H9 (cell line): Measurements from ENCODE around the gene PRTG. TPM values are rescaled to one million over a fixed set of nuclear protein-coding genes. Genes with fewer than 3 reads are reported as not detected.
A peak's percentile ranks its signal among the peaks of the same experiment; 100 is the strongest.

Experiments used
- DNase-seq: peaks from one replicate; pipeline ENCODE4 v3.0.0-alpha.2; 2017
- H2AFZ ChIP-seq: one replicate; pipeline ENCODE4 v1.6.1; 2013; ENCODE audit warnings: mild to moderate bottlenecking, low read length, control low read depth, moderate library complexity
- H2AK5ac ChIP-seq: 2 replicates; pipeline ENCODE4 v1.6.1; 2013; ENCODE audit warnings: low read length, control low read depth, mixed read lengths; ENCODE audit not compliant: insufficient read length
- H2BK120ac ChIP-seq: one replicate; pipeline ENCODE4 v1.6.1; 2013; ENCODE audit warnings: low read depth, mild to moderate bottlenecking, low read length, control low read depth, inconsistent platforms; ENCODE audit not compliant: poor library complexity, severe bottlenecking
- H2BK12ac ChIP-seq: 2 replicates; pipeline ENCODE4 v1.6.1; 2013; ENCODE audit warnings: low read length, control low read depth, mixed read lengths, low read depth; ENCODE audit not compliant: insufficient read length
- H2BK15ac ChIP-seq: 2 replicates; pipeline ENCODE4 v1.6.1; 2013; ENCODE audit warnings: low read depth, low read length, control low read depth
- H2BK20ac ChIP-seq: one replicate; pipeline ENCODE4 v1.6.1; 2013; ENCODE audit warnings: low read depth, mild to moderate bottlenecking, low read length, control low read depth, inconsistent platforms; ENCODE audit not compliant: poor library complexity, severe bottlenecking
- H2BK5ac ChIP-seq: 2 replicates; pipeline ENCODE4 v1.6.1; 2013; ENCODE audit warnings: low read length, control low read depth, mixed read lengths; ENCODE audit not compliant: insufficient read length
- H3K14ac ChIP-seq: 2 replicates; pipeline ENCODE4 v1.6.1; 2013; ENCODE audit warnings: low read length, control low read depth; ENCODE audit not compliant: insufficient read depth
- H3K18ac ChIP-seq: 2 replicates; pipeline ENCODE4 v1.6.1; 2013; ENCODE audit warnings: low read depth, mild to moderate bottlenecking, mixed read lengths, low read length, control low read depth; ENCODE audit not compliant: insufficient read length
- H3K23ac ChIP-seq: 2 replicates; pipeline ENCODE4 v1.6.1; 2013; ENCODE audit warnings: low read length, control low read depth, mixed read lengths, low read depth; ENCODE audit not compliant: insufficient read length
- H3K23me2 ChIP-seq: 2 replicates; pipeline ENCODE4 v1.6.1; 2013; ENCODE audit warnings: low read depth, mild to moderate bottlenecking, mixed read lengths, low read length, control low read depth; ENCODE audit not compliant: insufficient read length, poor library complexity, severe bottlenecking
- H3K27ac ChIP-seq: 2 replicates; pipeline ENCODE4 v1.5.1; 2013; ENCODE audit warnings: low read length, control low read depth, mixed read lengths, low read depth; ENCODE audit not compliant: insufficient read length
- H3K27me3 ChIP-seq: 2 replicates; pipeline ENCODE4 v1.6.1; 2013; ENCODE audit warnings: low read length, control low read depth, inconsistent platforms; ENCODE audit not compliant: insufficient read depth
- H3K4ac ChIP-seq: 2 replicates; pipeline ENCODE4 v1.6.1; 2013; ENCODE audit warnings: low read depth, mild to moderate bottlenecking, control low read depth, inconsistent platforms, low read length, moderate library complexity
- H3K4me1 ChIP-seq: 2 replicates; pipeline ENCODE4 v1.6.1; 2013; ENCODE audit warnings: low read length, control low read depth, inconsistent platforms; ENCODE audit not compliant: insufficient read depth
- H3K4me2 ChIP-seq: 2 replicates; pipeline ENCODE4 v1.6.1; 2013; ENCODE audit warnings: low read length, control low read depth, mixed read lengths; ENCODE audit not compliant: insufficient read length, insufficient read depth
- H3K56ac ChIP-seq: 2 replicates; pipeline ENCODE4 v1.6.1; 2013; ENCODE audit warnings: low read depth, mild to moderate bottlenecking, mixed read lengths, low read length, control low read depth; ENCODE audit not compliant: insufficient read length
- H3K79me1 ChIP-seq: 2 replicates; pipeline ENCODE4 v1.6.1; 2013; ENCODE audit warnings: low read depth, mild to moderate bottlenecking, moderate library complexity, low read length, control low read depth, inconsistent platforms; ENCODE audit not compliant: insufficient read depth, poor library complexity, severe bottlenecking
- H3K79me2 ChIP-seq: 2 replicates; pipeline ENCODE4 v1.6.1; 2013; ENCODE audit warnings: low read length, control low read depth, inconsistent platforms; ENCODE audit not compliant: insufficient read depth
- H3K9ac ChIP-seq: 2 replicates; pipeline ENCODE4 v1.6.1; 2013; ENCODE audit warnings: low read length, control low read depth, mixed read lengths; ENCODE audit not compliant: insufficient read length; ENCODE audit errors: extremely low read depth
- H3K9me3 ChIP-seq: one replicate; pipeline ENCODE4 v1.6.1; 2013; ENCODE audit warnings: low read depth, low read length, inconsistent platforms; ENCODE audit not compliant: control insufficient read depth
- H3T11ph ChIP-seq: one replicate; pipeline ENCODE4 v1.6.1; 2013; ENCODE audit warnings: mild to moderate bottlenecking, low read length, control low read depth, inconsistent platforms
- H4K20me1 ChIP-seq: one replicate; pipeline ENCODE4 v1.6.1; 2013; ENCODE audit not compliant: control insufficient read depth, insufficient read length, insufficient read depth
- H4K5ac ChIP-seq: 2 replicates; pipeline ENCODE4 v1.6.1; 2013; ENCODE audit warnings: low read depth, mild to moderate bottlenecking, mixed read lengths, low read length, control low read depth; ENCODE audit not compliant: insufficient read length
- H4K8ac ChIP-seq: replicated peaks from 2 replicates; pipeline ENCODE4 v1.6.1; 2013; ENCODE audit warnings: low read length, control low read depth, mixed read lengths, low read depth; ENCODE audit not compliant: insufficient read length
- H4K91ac ChIP-seq: 2 replicates; pipeline ENCODE4 v1.6.1; 2013; ENCODE audit warnings: low read depth, mild to moderate bottlenecking, moderate library complexity, mixed read lengths, low read length, control low read depth; ENCODE audit not compliant: insufficient read length
- H3K27ac Mint-ChIP-seq, 3 experiments: 2 replicates in 2 of 3; 3 replicates in 1 of 3; pipeline ENCODE4 v1.8.0; 2020 to 2021; ENCODE audit warnings: mixed read lengths in 3 of 3, mild to moderate bottlenecking in 1 of 3, moderate library complexity in 1 of 3
- H3K27me3 Mint-ChIP-seq: 2 replicates; pipeline ENCODE4 v1.8.0; 2021; ENCODE audit warnings: low read depth, mild to moderate bottlenecking, moderate library complexity, mixed read lengths
- H3K36me3 Mint-ChIP-seq, 3 experiments: 2 replicates in 2 of 3; 3 replicates in 1 of 3; pipeline ENCODE4 v1.8.0; 2020 to 2021; ENCODE audit warnings: low read depth in 3 of 3, mixed read lengths in 3 of 3; ENCODE audit not compliant: insufficient read depth in 1 of 3
- H3K4me1 Mint-ChIP-seq, 2 experiments: 2 replicates each; pipeline ENCODE4 v1.8.0; 2020; ENCODE audit warnings: mixed read lengths in 2 of 2
- H3K4me3 Mint-ChIP-seq, 2 experiments: 2 replicates in 1 of 2; 3 replicates in 1 of 2; pipeline ENCODE4 v1.8.0; 2020 to 2021; ENCODE audit warnings: mild to moderate bottlenecking in 2 of 2, mixed read lengths in 2 of 2, moderate library complexity in 1 of 2
- H3K9me3 Mint-ChIP-seq, 2 experiments: 2 replicates in 1 of 2; 3 replicates in 1 of 2; pipeline ENCODE4 v1.8.0; 2020; ENCODE audit warnings: mild to moderate bottlenecking in 2 of 2, mixed read lengths in 2 of 2, moderate library complexity in 1 of 2
- WGBS: extraction: QIAGEN DNeasy Blood & Tissue Kit; methylation state at CpG from one replicate; pipeline ENCODE4 v1.1.7; 2013; ENCODE audit warnings: missing lambda C conversion rate, low lambda C conversion rate, mixed read lengths; ENCODE audit not compliant: insufficient read length; ENCODE audit errors: extremely low coverage; 5-methylcytosine and 5-hydroxymethylcytosine counted together
- total RNA-seq: library from RNA; stranded (reverse); gene quantifications from 2 replicates; pipeline ENCODE4 v1.2.1, GENCODE V29; 2021
- TF ChIP-seq, protein P1 (sequence below): fragments of 200-600 bp; sonication (generic); conservative IDR thresholded peaks from 3 replicates; pipeline ENCODE4 v1.8.0; 2021; ENCODE audit warnings: antibody characterized with exemption, mild to moderate bottlenecking

PRTG gene
- total RNA-seq, 1 experiment from 2014 or later, result 5.7 TPM

DNA sequence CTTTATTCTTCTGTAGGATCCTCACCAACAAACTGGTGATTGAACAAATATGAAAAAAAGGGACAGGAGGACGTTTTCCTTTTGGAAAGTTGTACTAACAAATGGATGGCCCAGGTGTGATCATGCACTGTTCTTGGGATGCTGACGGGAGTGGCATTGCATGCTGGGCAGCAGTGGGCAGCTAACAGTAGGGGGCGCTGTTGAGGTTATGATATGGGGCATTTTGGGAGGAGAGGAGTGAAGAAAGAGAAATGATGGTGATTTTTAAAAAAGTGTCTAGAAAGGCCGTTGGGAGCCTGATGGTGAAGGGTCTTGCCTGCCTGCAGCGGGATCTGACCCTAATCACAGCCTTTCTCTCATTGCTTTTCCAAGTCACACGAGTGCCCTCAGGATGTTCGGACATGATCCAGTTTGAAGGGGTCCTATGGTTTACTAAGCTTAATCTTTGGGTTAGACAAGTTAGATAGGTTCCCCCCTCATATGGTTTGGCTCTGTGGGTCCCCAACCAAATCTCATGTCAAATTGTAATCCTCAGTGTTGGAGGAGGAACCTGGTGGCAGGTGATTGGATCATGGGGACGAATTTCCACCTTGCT, 46.2 kb upstream of the PRTG start:
- Histone ChIP-seq H4K8ac (no peak overlapping the region), H3T11ph (no peak overlapping the region), H3K4me2 (no peak overlapping the region), H2AFZ (no peak overlapping the region), H4K5ac (no peak overlapping the region), H3K56ac (no peak overlapping the region), H3K9me3 (peaks cover under 1% of the 10 kb centered on the region), H3K79me2 (no peaks in the 10 kb centered on the region), H2BK12ac (no peak overlapping the region), H3K4ac (no peak overlapping the region), H3K9ac (no peak overlapping the region), H2BK15ac (no peak overlapping the region), H3K18ac (no peak overlapping the region), H3K4me1 (no peaks in the 10 kb centered on the region; the same call in 1 of the 2 replicates), H2BK120ac (no peak overlapping the region), H2BK5ac (no peak overlapping the region), H4K20me1 (no peaks in the 10 kb centered on the region), H2BK20ac (no peak overlapping the region), H3K23ac (no peak overlapping the region), H2AK5ac (no peak overlapping the region), H3K27ac (no peak overlapping the region), H3K27me3 (no peaks in the 10 kb centered on the region), H3K23me2 (no peaks in the 10 kb centered on the region), H4K91ac (no peak overlapping the region), H3K79me1 (no peaks in the 10 kb centered on the region), H3K14ac (no peak overlapping the region)
- peaks cover 24 to 39% of the 10 kb centered on the region in 2 experiments for H3K4me1 Mint-ChIP-seq
- H3K27ac Mint-ChIP-seq, result no peak overlapping the region
- peaks cover 0 to 19% (median 4%) of the 10 kb centered on the region in 3 experiments; a peak in 5 of 7 replicates for H3K36me3 Mint-ChIP-seq
- DNase-seq, result peak; percentile 68
- no CpG with 5 or more reads among the region's 8 CpGs for WGBS
- H3K9me3 Mint-ChIP-seq, result peaks cover 12 to 14% of the 10 kb centered on the region in 2 experiments
- H3K4me3 Mint-ChIP-seq, result no peak overlapping the region
- TF ChIP-seq, protein P1, sequence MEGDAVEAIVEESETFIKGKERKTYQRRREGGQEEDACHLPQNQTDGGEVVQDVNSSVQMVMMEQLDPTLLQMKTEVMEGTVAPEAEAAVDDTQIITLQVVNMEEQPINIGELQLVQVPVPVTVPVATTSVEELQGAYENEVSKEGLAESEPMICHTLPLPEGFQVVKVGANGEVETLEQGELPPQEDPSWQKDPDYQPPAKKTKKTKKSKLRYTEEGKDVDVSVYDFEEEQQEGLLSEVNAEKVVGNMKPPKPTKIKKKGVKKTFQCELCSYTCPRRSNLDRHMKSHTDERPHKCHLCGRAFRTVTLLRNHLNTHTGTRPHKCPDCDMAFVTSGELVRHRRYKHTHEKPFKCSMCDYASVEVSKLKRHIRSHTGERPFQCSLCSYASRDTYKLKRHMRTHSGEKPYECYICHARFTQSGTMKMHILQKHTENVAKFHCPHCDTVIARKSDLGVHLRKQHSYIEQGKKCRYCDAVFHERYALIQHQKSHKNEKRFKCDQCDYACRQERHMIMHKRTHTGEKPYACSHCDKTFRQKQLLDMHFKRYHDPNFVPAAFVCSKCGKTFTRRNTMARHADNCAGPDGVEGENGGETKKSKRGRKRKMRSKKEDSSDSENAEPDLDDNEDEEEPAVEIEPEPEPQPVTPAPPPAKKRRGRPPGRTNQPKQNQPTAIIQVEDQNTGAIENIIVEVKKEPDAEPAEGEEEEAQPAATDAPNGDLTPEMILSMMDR, result peak; percentile 87
- peaks cover 4% of the 10 kb centered on the region for H3K27me3 Mint-ChIP-seq
